HepG2 (cell line): Measurements from ENCODE around the gene CLPSL2. TPM values are rescaled to one million over a fixed set of nuclear protein-coding genes. Genes with fewer than 3 reads are reported as not detected.

ENCODE experiments used
- ATF7 ChIP-seq, 2 experiments: fragments of 450-650 bp in 1 of 2; sonication (generic) in 1 of 2; formaldehyde crosslinking in 1 of 2; IDR thresholded peaks; 2 replicates each; pipeline versions ENCODE4 v1.4.0 to v1.6.1; 2016 to 2020; ENCODE audit warnings: antibody characterized with exemption in 1 of 2, mild to moderate bottlenecking in 1 of 2, missing genetic modification reagents in 1 of 2
- CAMTA2 ChIP-seq: sonication (generic); formaldehyde crosslinking; IDR thresholded peaks from 2 replicates; pipeline ENCODE4 v1.4.0; 2020; ENCODE audit warnings: mild to moderate bottlenecking, missing genetic modification reagents, borderline replicate concordance
- CREB1 ChIP-seq, 2 experiments: fragments of 450-650 bp in 1 of 2; IDR thresholded peaks; 2 replicates each; pipeline ENCODE4 v1.6.1; 2016 to 2017; ENCODE audit warnings: control low read depth in 1 of 2, mild to moderate bottlenecking in 1 of 2, missing compliant biosample characterization in 1 of 2, missing genetic modification characterization in 1 of 2
- DNMT1 ChIP-seq: sonication (generic); formaldehyde crosslinking; IDR thresholded peaks from 2 replicates; pipeline ENCODE4 v1.5.1; 2020; ENCODE audit warnings: mild to moderate bottlenecking, missing genetic modification reagents
- HIC2 ChIP-seq: sonication (generic); formaldehyde crosslinking; IDR thresholded peaks from 2 replicates; pipeline ENCODE4 v1.9.0; 2022; ENCODE audit warnings: low read depth, missing genetic modification reagents
- HMGXB4 ChIP-seq, 2 experiments: sonication (generic) in 1 of 2; formaldehyde crosslinking in 1 of 2; IDR thresholded peaks; 2 replicates each; pipeline versions ENCODE4 v1.4.0 to v1.6.1; 2018 to 2020; ENCODE audit warnings: missing genetic modification reagents in 2 of 2, borderline replicate concordance in 1 of 2, low read depth in 1 of 2, mild to moderate bottlenecking in 1 of 2, missing biosample characterization in 1 of 2
- HNF1A ChIP-seq, 2 experiments: sonication (generic) in 1 of 2; formaldehyde crosslinking in 1 of 2; IDR thresholded peaks; 2 replicates each; pipeline versions ENCODE4 v1.4.0 to v1.6.1; 2016 to 2020; ENCODE audit warnings: borderline replicate concordance in 1 of 2, low read depth in 1 of 2, mild to moderate bottlenecking in 1 of 2, missing genetic modification reagents in 1 of 2
- HOXA3 ChIP-seq: sonication (generic); formaldehyde crosslinking; IDR thresholded peaks from 2 replicates; pipeline ENCODE4 v1.5.0; 2020; ENCODE audit warnings: missing genetic modification reagents
- JUNB ChIP-seq: sonication (generic); formaldehyde crosslinking; IDR thresholded peaks from 2 replicates; pipeline ENCODE4 v1.8.0; 2022; ENCODE audit warnings: missing genetic modification reagents, mild to moderate bottlenecking, borderline replicate concordance
- NFYB ChIP-seq: sonication (generic); formaldehyde crosslinking; IDR thresholded peaks from 2 replicates; pipeline ENCODE4 v1.4.0; 2020; ENCODE audit warnings: missing genetic modification reagents
- NPAS2 ChIP-seq: sonication (generic); formaldehyde crosslinking; IDR thresholded peaks from 2 replicates; pipeline ENCODE4 v1.8.0; 2022; ENCODE audit warnings: mild to moderate bottlenecking, missing genetic modification reagents, borderline replicate concordance
- SNAPC2 ChIP-seq: sonication (generic); formaldehyde crosslinking; IDR thresholded peaks from 2 replicates; pipeline ENCODE4 v1.8.1; 2022; ENCODE audit warnings: mild to moderate bottlenecking, missing genetic modification reagents
- SP4 ChIP-seq: sonication (generic); formaldehyde crosslinking; IDR thresholded peaks from 2 replicates; pipeline ENCODE4 v1.8.1; 2023; ENCODE audit warnings: mild to moderate bottlenecking, missing genetic modification reagents
- TSC22D2 ChIP-seq: sonication (generic); formaldehyde crosslinking; IDR thresholded peaks from 2 replicates; pipeline ENCODE4 v1.5.1; 2020; ENCODE audit warnings: missing genetic modification reagents, mild to moderate bottlenecking, borderline replicate concordance
- ZBTB34 ChIP-seq: sonication (generic); formaldehyde crosslinking; IDR thresholded peaks from 2 replicates; pipeline ENCODE4 v1.8.0; 2022; ENCODE audit warnings: mild to moderate bottlenecking, missing genetic modification reagents
- ZNF343 ChIP-seq: sonication (generic); formaldehyde crosslinking; IDR thresholded peaks from 2 replicates; pipeline ENCODE4 v1.4.0; 2020; ENCODE audit warnings: mild to moderate bottlenecking, missing genetic modification reagents
- ZNF414 ChIP-seq: sonication (generic); formaldehyde crosslinking; IDR thresholded peaks from 2 replicates; pipeline ENCODE4 v1.5.0; 2020; ENCODE audit warnings: missing genetic modification reagents
- polyA plus RNA-seq, 8 experiments: library from polyadenylated mRNA; depleted of rRNA in 3 of 8; stranded (reverse) in 7 of 8; unstranded in 1 of 8; fragments of >200 nt; fragmentation: Illumina TruSeq in 4 of 8; extraction: Trizol in 4 of 8; gene quantifications; 2 replicates each; pipeline versions ENCODE4 v1.2.1 to v1.2.3, GENCODE V29; 2011 to 2016; ENCODE audit warnings: low read depth in 4 of 8, missing spikeins in 1 of 8, mixed read lengths in 1 of 8; ENCODE audit not compliant: insufficient read depth in 1 of 8
- total RNA-seq, 5 experiments: library from RNA; depleted of rRNA; stranded (reverse); fragments of >200 nt; fragmentation: Illumina TruSeq; extraction: Trizol; gene quantifications; 2 replicates each; pipeline ENCODE4 v1.2.3, GENCODE V29; 2016; ENCODE audit warnings: low read depth in 1 of 5

Gene CLPSL2
- total and polyA plus RNA-seq, 2 of the 13 experiments (the other 11 are each of a cell fraction or from before 2014, with no cell fraction given), result not detected

GRCh38 chr6:35727935-35728682 lies 48.3 kb upstream of the CLPSL2 start (continued):
- peak; percentile 28 to 78; a peak in 2 of 4 replicates for TF ChIP-seq HMGXB4 (CRISPR knock-in tag; IDR thresholded peaks at IDR 0.05; ENCODE audit: borderline replicate concordance in 1 of 2, low read depth in 1 of 2)
- no peak for TF ChIP-seq CAMTA2
- no peak for TF ChIP-seq ZNF414 (CRISPR knock-in tag)
- TF ChIP-seq ZNF343 (CRISPR knock-in tag), result no peak
- TF ChIP-seq SP4 (CRISPR knock-in tag), result peak; percentile 55; the same call in 1 of the 2 replicates
- TF ChIP-seq HOXA3 (CRISPR knock-in tag), result peak; percentile 58
- TF ChIP-seq HNF1A (IDR thresholded peaks at IDR 0.05; ENCODE audit: low read depth), result no peak
- TF ChIP-seq HNF1A (CRISPR knock-in tag; IDR thresholded peaks at IDR 0.05; ENCODE audit: borderline replicate concordance), result no peak; the same call in 1 of the 2 replicates
- no peak for TF ChIP-seq ATF7 (IDR thresholded peaks at IDR 0.05)
- no peak for TF ChIP-seq ATF7 (CRISPR knock-in tag; IDR thresholded peaks at IDR 0.05)
- TF ChIP-seq TSC22D2 (CRISPR knock-in tag), result no peak
- TF ChIP-seq NPAS2 (CRISPR knock-in tag), result no peak
- TF ChIP-seq HIC2 (CRISPR knock-in tag), result no peak; the same call in 1 of the 2 replicates
- 0 out of 2 replicates have a peak, but pooled peaks have one; percentile 25 for TF ChIP-seq JUNB (CRISPR knock-in tag)
- peak; percentile 59; the same call in 1 of the 2 replicates for TF ChIP-seq SNAPC2
- TF ChIP-seq DNMT1 (CRISPR knock-in tag), result peak; percentile 53
- peak; percentile 62; the same call in 1 of the 2 replicates for TF ChIP-seq ZBTB34 (CRISPR knock-in tag)
- no peak for TF ChIP-seq CREB1 (IDR thresholded peaks at IDR 0.05)
- no peak for TF ChIP-seq CREB1 (CRISPR knock-in tag; IDR thresholded peaks at IDR 0.05)
- no peak for TF ChIP-seq NFYB (CRISPR knock-in tag)
